Heart left ventricle (tissue), 13 donors: ENCODE results near the gene PIGR.

Experiments used
- POLR2A ChIP-seq, 2 donors: fragments of 450-650 bp; IDR thresholded peaks; one replicate each; pipeline ENCODE4 v1.6.1; 2017; ENCODE audit warnings: antibody characterized with exemption in 2 of 2, mild to moderate bottlenecking in 2 of 2, moderate library complexity in 2 of 2
- TF ChIP-seq, protein P1 (sequence below), 12 donors: fragments of 200-600 bp; sonication (generic) in 4 of 12; IDR thresholded peaks; one replicate each; pipeline versions ENCODE4 v1.5.0 to v1.8.0; 2018 to 2022; ENCODE audit warnings: antibody characterized with exemption in 12 of 12, mild to moderate bottlenecking in 5 of 12
- donor health status: ischemic (EF 13 %, LVEDD 7.1; RV severe dilation, severe dysfunction).
- donor health status: DM: no; HTN: yes; CAD: no.
- donor health status: DM: no; HTN: no; CAD: no.
- donor health status: ischemic (EF 25% LVEDD 6.9; RV normal size, moderate dysfunction).
- donor health status: ischemic (EF 25% LVEDD 5.7; RV mildly dilated, moderate dysfunction).
- donor health status: ischemic (EF 35%, LVEDD 5.7; RV mildly dilated, moderate dysfunction).
- donor health status: nonischemic (EF 11% LVEDD 7.7; RV severe dilation, severe dysfunction).
- donor health status: DM: yes; HTN: yes; CAD: no.
- donor health status: PGD.
- donor health status: ischemic (EF 29% LVEDD 5.4; RV normal size, mild dysfunction).
- donor health status: nonischemic (EF 23%, LVEDD 6.1; RV moderate dilation, normal function).

- TF ChIP-seq, protein P1, sequence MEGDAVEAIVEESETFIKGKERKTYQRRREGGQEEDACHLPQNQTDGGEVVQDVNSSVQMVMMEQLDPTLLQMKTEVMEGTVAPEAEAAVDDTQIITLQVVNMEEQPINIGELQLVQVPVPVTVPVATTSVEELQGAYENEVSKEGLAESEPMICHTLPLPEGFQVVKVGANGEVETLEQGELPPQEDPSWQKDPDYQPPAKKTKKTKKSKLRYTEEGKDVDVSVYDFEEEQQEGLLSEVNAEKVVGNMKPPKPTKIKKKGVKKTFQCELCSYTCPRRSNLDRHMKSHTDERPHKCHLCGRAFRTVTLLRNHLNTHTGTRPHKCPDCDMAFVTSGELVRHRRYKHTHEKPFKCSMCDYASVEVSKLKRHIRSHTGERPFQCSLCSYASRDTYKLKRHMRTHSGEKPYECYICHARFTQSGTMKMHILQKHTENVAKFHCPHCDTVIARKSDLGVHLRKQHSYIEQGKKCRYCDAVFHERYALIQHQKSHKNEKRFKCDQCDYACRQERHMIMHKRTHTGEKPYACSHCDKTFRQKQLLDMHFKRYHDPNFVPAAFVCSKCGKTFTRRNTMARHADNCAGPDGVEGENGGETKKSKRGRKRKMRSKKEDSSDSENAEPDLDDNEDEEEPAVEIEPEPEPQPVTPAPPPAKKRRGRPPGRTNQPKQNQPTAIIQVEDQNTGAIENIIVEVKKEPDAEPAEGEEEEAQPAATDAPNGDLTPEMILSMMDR (IDR thresholded peaks at IDR 0.05): no peak
- no peak for TF ChIP-seq POLR2A (IDR thresholded peaks at IDR 0.05)
Observed at GRCh38 chr1:206886831-206887230, 59.4 kb downstream of the PIGR start.
